T-cell (primary cell): ENCODE data around the gene NT5E. TPM values are rescaled to one million over a fixed set of nuclear protein-coding genes. Genes with fewer than 3 reads are reported as not detected.

ENCODE experiments used
- ATAC-seq, 4 experiments: fragments of 200-7000 bp in 3 of 4; fragments of 150-1000 bp in 1 of 4; cut with Tn5 transposase; replicated peaks in 1 of 4; 1 replicate in 3 of 4; 2 replicates in 1 of 4; pipeline ENCODE4 v1.10.0; 2021; ENCODE audit warnings: moderate library complexity in 3 of 4, mild to moderate bottlenecking in 2 of 4, moderate number of reproducible peaks in 1 of 4
- CTCF ChIA-PET, 2 donors: fragments of 300-600 bp; sonication (Branson Sonifier 250); formaldehyde crosslinking; loops; one replicate each; lab custom pipeline; 2022; ENCODE audit warnings: antibody characterized with exemption in 2 of 2; lab: Charles Lee
- POLR2A ChIA-PET, 2 donors: fragments of 300-600 bp; sonication (Branson Sonifier 250); formaldehyde crosslinking; loops; one replicate each; lab custom pipeline; 2022; ENCODE audit warnings: antibody characterized with exemption in 2 of 2; lab: Charles Lee
- DNase-seq, 35 experiments: peaks; one replicate each; pipeline versions ENCODE4 v3.0.0 to v3.0.0-alpha.2; 2013 to 2023
- H3K27ac ChIP-seq: one replicate; pipeline ENCODE4 v1.5.1; 2013; ENCODE audit warnings: low read length
- H3K27me3 ChIP-seq, 2 experiments: replicated peaks in 1 of 2; 1 replicate in 1 of 2; 2 replicates in 1 of 2; pipeline versions ENCODE4 v1.6.1 to v1.7.0; 2013; ENCODE audit warnings: low read length in 1 of 2, mixed read lengths in 1 of 2; ENCODE audit not compliant: control insufficient read depth in 2 of 2, insufficient read depth in 2 of 2; ENCODE audit errors: extremely low read depth in 1 of 2
- H3K36me3 ChIP-seq, 2 donors: 1 replicate in 1 of 2; 2 replicates in 1 of 2; pipeline versions ENCODE4 v1.6.1 to v1.7.0; 2013; ENCODE audit warnings: low read length in 1 of 2; ENCODE audit not compliant: control insufficient read depth in 2 of 2, insufficient read depth in 1 of 2; ENCODE audit errors: extremely low read depth in 1 of 2
- H3K4me1 ChIP-seq, 2 experiments: 1 replicate in 1 of 2; 2 replicates in 1 of 2; pipeline versions ENCODE4 v1.6.1 to v1.7.0; 2013; ENCODE audit warnings: low read length in 2 of 2, mixed read lengths in 1 of 2; ENCODE audit not compliant: insufficient read depth in 2 of 2, control insufficient read depth in 1 of 2; ENCODE audit errors: extremely low read depth in 1 of 2
- H3K4me3 ChIP-seq, 2 donors: 1 replicate in 1 of 2; 2 replicates in 1 of 2; pipeline versions ENCODE4 v1.5.1 to v1.7.0; 2013; ENCODE audit warnings: mild to moderate bottlenecking in 2 of 2, low read length in 1 of 2, moderate library complexity in 1 of 2; ENCODE audit not compliant: control insufficient read depth in 1 of 2; ENCODE audit errors: extremely low read depth in 1 of 2
- H3K9me3 ChIP-seq: 2 replicates; pipeline ENCODE4 v1.7.0; 2013
- H3K27ac Mint-ChIP-seq, 2 donors: one replicate each; pipeline ENCODE4 v1.8.0; 2020 to 2021; ENCODE audit warnings: mild to moderate bottlenecking in 2 of 2, mixed read lengths in 2 of 2
- H3K27me3 Mint-ChIP-seq, 2 donors: one replicate each; pipeline ENCODE4 v1.8.0; 2021 to 2022; ENCODE audit warnings: mixed read lengths in 2 of 2
- H3K36me3 Mint-ChIP-seq: one replicate; pipeline ENCODE4 v1.8.0; 2021; ENCODE audit warnings: mixed read lengths
- H3K4me1 Mint-ChIP-seq, 3 donors: one replicate each; pipeline ENCODE4 v1.8.0; 2020 to 2022; ENCODE audit warnings: mixed read lengths in 3 of 3, mild to moderate bottlenecking in 1 of 3
- H3K4me3 Mint-ChIP-seq, 3 donors: one replicate each; pipeline ENCODE4 v1.8.0; 2020 to 2022; ENCODE audit warnings: mild to moderate bottlenecking in 3 of 3, mixed read lengths in 3 of 3, moderate library complexity in 3 of 3
- H3K9me3 Mint-ChIP-seq, 3 donors: one replicate each; pipeline ENCODE4 v1.8.0; 2020 to 2022; ENCODE audit warnings: mixed read lengths in 3 of 3
- WGBS: methylation state at CpG from one replicate; pipeline ENCODE4 v1.1.5; 2013; ENCODE audit warnings: missing lambda C conversion rate; ENCODE audit not compliant: insufficient coverage; 5-methylcytosine and 5-hydroxymethylcytosine counted together
- total RNA-seq, 35 experiments: library from RNA in 6 of 35; stranded (reverse) in 6 of 35; fragments of 120-200 nt in 1 of 35; gene quantifications; one replicate each; pipeline versions ENCODE4 v1.2.1 to v1.2.4 and lab custom pipeline; 2013 to 2026

Gene NT5E
- total RNA-seq, 5 donors from 2014 or later (not counting 1 experiment from before 2014, with no cell fraction given): 8.0 to 18.6 (median 11.0) TPM

- peaks cover 0 to 9% (median 4%) of the 10 kb centered on the region in 3 donors for H3K9me3 Mint-ChIP-seq
- H3K9me3 ChIP-seq: no peaks in the 10 kb centered on the region
- H3K27ac Mint-ChIP-seq: no peak overlapping the region
- no peak overlapping the region for H3K4me3 ChIP-seq
- ATAC-seq (no peak), DNase-seq (no peak)
- H3K4me3 Mint-ChIP-seq: no peak overlapping the region
- H3K27ac ChIP-seq: no peak overlapping the region
- no peaks in the 10 kb centered on the region for H3K36me3 Mint-ChIP-seq
- H3K27me3 Mint-ChIP-seq: no peaks in the 10 kb centered on the region
- no peaks in the 10 kb centered on the region for H3K36me3 ChIP-seq
- no peaks in the 10 kb centered on the region for H3K4me1 ChIP-seq
- no peaks in the 10 kb centered on the region for H3K4me1 Mint-ChIP-seq
- ChIA-PET POLR2A (no interaction called here), CTCF (no interaction called here)
- 100% methylated on average over 3 of the region's 5 CpGs for WGBS
- H3K27me3 ChIP-seq: no peaks in the 10 kb centered on the region
Observed at GRCh38 chr6:85436939-85437495, 12.9 kb upstream of the NT5E start.

GRCh38 chr6:85443349-85444117, 6.3 kb upstream of the NT5E start:
- CTCF ChIA-PET: interaction anchor here (0.6 to 1.9 kb wide), 2 partner anchors 39 kb away, joined by 4 to 7 read pairs; no protein-coding TSS in a partner anchor
- Mint-ChIP-seq H3K9me3 (peaks cover 0 to 9% (median 4%) of the 10 kb centered on the region in 3 donors), H3K27ac (no peak overlapping the region), H3K4me3 (no peak overlapping the region), H3K27me3 (peaks cover 16 to 29% of the 10 kb centered on the region in 2 donors), H3K36me3 (no peaks in the 10 kb centered on the region), H3K4me1 (peaks cover 7 to 9% (median 9%) of the 10 kb centered on the region in 3 donors)
- H3K27me3 ChIP-seq: no peaks in the 10 kb centered on the region
- no peaks in the 10 kb centered on the region for H3K36me3 ChIP-seq
- DNase-seq (no peak), ATAC-seq (no peak)
- peaks cover 0 to 4% of the 10 kb centered on the region in 2 experiments for H3K4me1 ChIP-seq
- H3K4me3 ChIP-seq: no peak overlapping the region
- 100% methylated on average over 1 of the region's 1 CpG for WGBS
- POLR2A ChIA-PET: interaction anchor here in 1 of 2 donors (0.6 kb wide), 1 partner anchor 19 kb away, joined by 3 read pairs; no protein-coding TSS in a partner anchor
- no peaks in the 10 kb centered on the region for H3K9me3 ChIP-seq
- no peak overlapping the region for H3K27ac ChIP-seq

- WGBS: 0% methylated on average over 14 of the region's 24 CpGs
Observed at GRCh38 chr6:85449388-85449817, 480 bp upstream of the NT5E start.

GRCh38 chr6:85451565-85452306, 1.9 kb downstream of the NT5E start:
- Mint-ChIP-seq H3K27me3 (peaks cover 30 to 58% of the 10 kb centered on the region in 2 donors), H3K4me3 (peak overlapping the region; percentile 88 to 96 (median 95)), H3K4me1 (peaks cover 59 to 75% (median 62%) of the 10 kb centered on the region in 3 donors), H3K27ac (peak overlapping the region; percentile 71 to 93), H3K9me3 (peaks cover 0 to 4% (median 0%) of the 10 kb centered on the region in 3 donors), H3K36me3 (no peaks in the 10 kb centered on the region)
- ATAC-seq (no peak), DNase-seq (no peak)
- H3K27me3 ChIP-seq: peaks cover 0 to 18% of the 10 kb centered on the region in 2 experiments
- H3K4me1 ChIP-seq: peaks cover 20 to 23% of the 10 kb centered on the region in 2 experiments
- no peak overlapping the region for H3K27ac ChIP-seq
- no CpG with 5 or more reads among the region's 4 CpGs for WGBS
- no peaks in the 10 kb centered on the region for H3K36me3 ChIP-seq
- POLR2A ChIA-PET: interaction anchor here in 1 of 2 donors (0.7 to 1.0 kb wide), 2 partner anchors 10 to 11 kb away, joined by 3 to 5 read pairs; no protein-coding TSS in a partner anchor
- H3K4me3 ChIP-seq: peak overlapping the region; percentile 64 to 85
- no peaks in the 10 kb centered on the region for H3K9me3 ChIP-seq
- CTCF ChIA-PET: interaction anchor here (1.2 to 2.9 kb wide), 2 partner anchors 29 to 32 kb away, joined by 3 to 7 read pairs; no protein-coding TSS in a partner anchor

More at GRCh38 chr6:85449388-85449817, 480 bp upstream of the NT5E start:
- Histone ChIP-seq H3K4me3 (peak overlapping the region; percentile 64 to 85), H3K27me3 (peaks cover 0 to 15% of the 10 kb centered on the region in 2 experiments), H3K9me3 (no peaks in the 10 kb centered on the region), H3K4me1 (peaks cover 20 to 23% of the 10 kb centered on the region in 2 experiments), H3K27ac (no peak overlapping the region), H3K36me3 (no peaks in the 10 kb centered on the region)
- peak; percentile 65 to 74 (median 66) for ATAC-seq
- Mint-ChIP-seq H3K27me3 (peaks cover 33 to 65% of the 10 kb centered on the region in 2 donors), H3K9me3 (no peaks in the 10 kb centered on the region), H3K27ac (peak overlapping the region in 1 of 2 donors; percentile 83), H3K4me1 (peaks cover 50 to 59% (median 53%) of the 10 kb centered on the region in 3 donors), H3K36me3 (no peaks in the 10 kb centered on the region), H3K4me3 (peak overlapping the region; percentile 88 to 96 (median 95))
- peak in 22 of 35 experiments; percentile 2 to 46 (median 20) for DNase-seq
- POLR2A ChIA-PET: interaction anchor here (0.5 to 0.7 kb wide), 6 partner anchors 8 to 1580 kb away, joined by 3 to 7 read pairs (median 3); no protein-coding TSS in a partner anchor
- CTCF ChIA-PET: interaction anchor here (0.5 to 2.9 kb wide), 6 partner anchors 9 to 78 kb away, joined by 3 to 7 read pairs (median 4); no protein-coding TSS in a partner anchor

- peaks cover 33 to 59% of the 10 kb centered on the region in 2 donors for H3K27me3 Mint-ChIP-seq
- DNase-seq: no peak
- H3K9me3 Mint-ChIP-seq: peaks cover 0 to 4% (median 0%) of the 10 kb centered on the region in 3 donors
- Histone ChIP-seq H3K27ac (no peak overlapping the region), H3K4me3 (no peak overlapping the region), H3K9me3 (no peaks in the 10 kb centered on the region), H3K4me1 (peaks cover 20 to 23% of the 10 kb centered on the region in 2 experiments), H3K27me3 (peaks cover 0 to 18% of the 10 kb centered on the region in 2 experiments), H3K36me3 (no peaks in the 10 kb centered on the region)
- peaks cover 61 to 82% (median 68%) of the 10 kb centered on the region in 3 donors for H3K4me1 Mint-ChIP-seq
- H3K4me3 Mint-ChIP-seq: peak overlapping the region; percentile 88 to 96 (median 95)
- peak overlapping the region; percentile 71 to 85 for H3K27ac Mint-ChIP-seq
- H3K36me3 Mint-ChIP-seq: no peaks in the 10 kb centered on the region
- CTCF ChIA-PET: interaction anchor here (1.2 to 2.9 kb wide), 2 partner anchors 29 to 31 kb away, joined by 3 to 7 read pairs; no protein-coding TSS in a partner anchor
- no peak for ATAC-seq
- 96% methylated on average over 2 of the region's 5 CpGs for WGBS
- POLR2A ChIA-PET: interaction anchor here in 1 of 2 donors (1.0 kb wide), 1 partner anchor 9 kb away, joined by 3 read pairs; no protein-coding TSS in a partner anchor
Observed at GRCh38 chr6:85452441-85452881, 2.6 kb downstream of the NT5E start.
